Fibroblast of lung (primary cell): ENCODE results near the gene RAP2C. TPM values are rescaled to one million over a fixed set of nuclear protein-coding genes. Genes with fewer than 3 reads are reported as not detected.

Source experiments
- DNase-seq, 2 donors: peaks; one replicate each; pipeline versions ENCODE4 v3.0.0 to v3.0.0-alpha.2; 2010; ENCODE audit warnings: low read depth in 2 of 2
- H2AFZ ChIP-seq: 2 replicates; pipeline ENCODE4 v1.5.1; 2012; ENCODE audit warnings: low read length, control low read depth, inconsistent platforms
- H3K27ac ChIP-seq: 2 replicates; pipeline ENCODE4 v1.5.1; 2011; ENCODE audit warnings: low read length, control low read depth; ENCODE audit not compliant: insufficient read depth
- H3K27me3 ChIP-seq: 2 replicates; pipeline ENCODE4 v1.5.1; 2011; ENCODE audit warnings: mild to moderate bottlenecking, low read length; ENCODE audit not compliant: control insufficient read depth, insufficient read depth
- H3K36me3 ChIP-seq: 2 replicates; pipeline ENCODE4 v1.5.1; 2011; ENCODE audit warnings: low read length; ENCODE audit not compliant: control insufficient read depth, insufficient read depth
- H3K4me1 ChIP-seq: 2 replicates; pipeline ENCODE4 v1.5.1; 2011; ENCODE audit warnings: low read length; ENCODE audit not compliant: control insufficient read depth, insufficient read depth; ENCODE audit errors: extremely low read depth
- H3K4me2 ChIP-seq: 2 replicates; pipeline ENCODE4 v1.5.1; 2011; ENCODE audit warnings: low read length, control low read depth; ENCODE audit not compliant: insufficient read depth; ENCODE audit errors: extremely low read depth
- H3K4me3 ChIP-seq, 4 experiments: fragments of 200-600 bp in 1 of 4; sonication (generic) in 1 of 4; replicated peaks in 1 of 4; 2 replicates each; pipeline ENCODE4 v1.5.1; 2011 to 2016; ENCODE audit warnings: low read length in 4 of 4, low read depth in 3 of 4, mild to moderate bottlenecking in 3 of 4, control low read depth in 2 of 4, inconsistent platforms in 1 of 4, mixed read lengths in 1 of 4; ENCODE audit not compliant: insufficient read depth in 1 of 4; ENCODE audit errors: control extremely low read depth in 1 of 4
- H3K79me2 ChIP-seq: 2 replicates; pipeline ENCODE4 v1.5.1; 2012; ENCODE audit warnings: mild to moderate bottlenecking, low read length, inconsistent platforms; ENCODE audit not compliant: control insufficient read depth, insufficient read depth
- H3K9ac ChIP-seq: 2 replicates; pipeline ENCODE4 v1.5.1; 2011; ENCODE audit warnings: mild to moderate bottlenecking, low read length, control low read depth; ENCODE audit not compliant: insufficient read depth
- H3K9me3 ChIP-seq: 2 replicates; pipeline ENCODE4 v1.5.1; 2012; ENCODE audit warnings: low read depth, low read length; ENCODE audit not compliant: control insufficient read depth, insufficient read depth
- H4K20me1 ChIP-seq: 2 replicates; pipeline ENCODE4 v1.5.1; 2011; ENCODE audit warnings: low read length; ENCODE audit not compliant: control insufficient read depth, insufficient read depth; ENCODE audit errors: extremely low read depth
- EZH2 ChIP-seq: IDR thresholded peaks from 2 replicates; pipeline ENCODE4 v1.5.1; 2012; ENCODE audit warnings: low read length, control low read depth, mild to moderate bottlenecking; ENCODE audit errors: missing control alignments
- polyA plus RNA-seq, 2 donors: library from polyadenylated mRNA; depleted of rRNA in 1 of 2; stranded (reverse) in 1 of 2; unstranded in 1 of 2; fragments of >200 nt; gene quantifications; 2 replicates each; pipeline ENCODE4 v1.2.1, GENCODE V29; 2011 to 2012; ENCODE audit warnings: missing spikeins in 1 of 2
- total RNA-seq: library from RNA; depleted of rRNA; stranded (reverse); fragments of >200 nt; gene quantifications from 2 replicates; pipeline ENCODE4 v1.2.1, GENCODE V29; 2014
- TF ChIP-seq, protein P1 (sequence below), 2 donors: IDR thresholded peaks in 1 of 2; conservative IDR thresholded peaks in 1 of 2; 1 replicate in 1 of 2; 2 replicates in 1 of 2; pipeline ENCODE4 v1.5.1; 2011 to 2012; ENCODE audit warnings: low read length in 2 of 2, control low read depth in 1 of 2, inconsistent platforms in 1 of 2, low read depth in 1 of 2, mild to moderate bottlenecking in 1 of 2

The RAP2C gene
- total and polyA plus RNA-seq, 2 donors (not counting 1 experiment from before 2014, with no cell fraction given): 18.5 to 24.4 TPM

DNA sequence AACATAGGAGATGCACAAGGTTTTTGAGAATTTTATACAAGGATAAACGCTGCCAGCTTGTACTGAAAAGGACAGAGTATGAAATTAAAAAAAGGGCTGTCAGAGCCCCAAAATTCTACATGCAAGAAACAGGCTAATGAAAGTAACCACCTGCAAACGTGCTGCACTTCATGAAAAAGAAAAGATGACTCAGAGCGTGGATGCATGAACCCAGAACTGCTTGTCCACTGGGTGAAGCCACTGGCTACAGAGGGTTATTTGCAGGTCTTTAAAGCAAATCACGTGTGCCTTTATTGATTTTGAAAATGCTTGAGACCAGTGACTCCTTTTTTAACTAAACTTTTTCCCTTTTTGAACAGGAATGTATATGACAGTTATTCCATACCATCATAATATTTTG lies 66.1 kb downstream of the RAP2C start:
- no peaks in the 10 kb centered on the region for H3K36me3 ChIP-seq
- no peak overlapping the region for H3K4me3 ChIP-seq
- no peaks in the 10 kb centered on the region for H3K4me1 ChIP-seq
- no peaks in the 10 kb centered on the region for H3K27me3 ChIP-seq
- H3K79me2 ChIP-seq: no peaks in the 10 kb centered on the region
- TF ChIP-seq, protein P1, sequence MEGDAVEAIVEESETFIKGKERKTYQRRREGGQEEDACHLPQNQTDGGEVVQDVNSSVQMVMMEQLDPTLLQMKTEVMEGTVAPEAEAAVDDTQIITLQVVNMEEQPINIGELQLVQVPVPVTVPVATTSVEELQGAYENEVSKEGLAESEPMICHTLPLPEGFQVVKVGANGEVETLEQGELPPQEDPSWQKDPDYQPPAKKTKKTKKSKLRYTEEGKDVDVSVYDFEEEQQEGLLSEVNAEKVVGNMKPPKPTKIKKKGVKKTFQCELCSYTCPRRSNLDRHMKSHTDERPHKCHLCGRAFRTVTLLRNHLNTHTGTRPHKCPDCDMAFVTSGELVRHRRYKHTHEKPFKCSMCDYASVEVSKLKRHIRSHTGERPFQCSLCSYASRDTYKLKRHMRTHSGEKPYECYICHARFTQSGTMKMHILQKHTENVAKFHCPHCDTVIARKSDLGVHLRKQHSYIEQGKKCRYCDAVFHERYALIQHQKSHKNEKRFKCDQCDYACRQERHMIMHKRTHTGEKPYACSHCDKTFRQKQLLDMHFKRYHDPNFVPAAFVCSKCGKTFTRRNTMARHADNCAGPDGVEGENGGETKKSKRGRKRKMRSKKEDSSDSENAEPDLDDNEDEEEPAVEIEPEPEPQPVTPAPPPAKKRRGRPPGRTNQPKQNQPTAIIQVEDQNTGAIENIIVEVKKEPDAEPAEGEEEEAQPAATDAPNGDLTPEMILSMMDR (conservative IDR thresholded peaks at IDR 0.05 in 1 of 2, IDR thresholded peaks at IDR 0.05 in 1 of 2; ENCODE audit: low read depth in 1 of 2, low read length in 2 of 2): no peak
- no peak for TF ChIP-seq EZH2
- H2AFZ ChIP-seq: no peak overlapping the region
- no peak for DNase-seq
- H3K9me3 ChIP-seq: no peaks in the 10 kb centered on the region
- H3K9ac ChIP-seq: no peak overlapping the region
- no peak overlapping the region for H3K4me2 ChIP-seq
- H3K27ac ChIP-seq: no peak overlapping the region
- H4K20me1 ChIP-seq: no peaks in the 10 kb centered on the region

Other genes with a start within 250 kb of the RAP2C start
- 2.0 and 2.8 TPM in 2 replicates for gene STK26, start 196.1 kb downstream of the RAP2C start, total RNA-seq
- 2.2 and 2.7 TPM in 2 replicates for gene STK26, start 196.1 kb downstream of the RAP2C start, polyA plus RNA-seq
- under 0.01 and 0.26 TPM in 2 replicates for gene FRMD7, start 91.4 kb downstream of the RAP2C start, total RNA-seq
- gene FRMD7, start 91.4 kb downstream of the RAP2C start, polyA plus RNA-seq: 0.10 TPM in 1 of 2 replicates, not detected in the other